SK-N-MC (cell line): ENCODE measurements around the gene DPYSL5.
"Not testable (repeated sequence)": the region's sequence is repeated elsewhere in the genome, so short reads cannot be mapped to it uniquely, and the experiment has no call there.

ENCODE experiments used
- EZH2 ChIP-seq: fragments of 200-600 bp; sonication (generic); IDR thresholded peaks from one replicate; pipeline ENCODE4 v1.6.1; 2017; ENCODE audit warnings: antibody characterized with exemption
- POLR2AphosphoS5 ChIP-seq: IDR thresholded peaks from 2 replicates; pipeline ENCODE4 v1.6.1; 2012; ENCODE audit warnings: mild to moderate bottlenecking, low read depth, low read length, borderline replicate concordance

GRCh38 chr2:26923189-26923466 lies 75.2 kb downstream of the DPYSL5 start:
- not testable (repeated sequence) for TF ChIP-seq EZH2, POLR2AphosphoS5
